ENCODE measurements around the gene SSR3.

DNA sequence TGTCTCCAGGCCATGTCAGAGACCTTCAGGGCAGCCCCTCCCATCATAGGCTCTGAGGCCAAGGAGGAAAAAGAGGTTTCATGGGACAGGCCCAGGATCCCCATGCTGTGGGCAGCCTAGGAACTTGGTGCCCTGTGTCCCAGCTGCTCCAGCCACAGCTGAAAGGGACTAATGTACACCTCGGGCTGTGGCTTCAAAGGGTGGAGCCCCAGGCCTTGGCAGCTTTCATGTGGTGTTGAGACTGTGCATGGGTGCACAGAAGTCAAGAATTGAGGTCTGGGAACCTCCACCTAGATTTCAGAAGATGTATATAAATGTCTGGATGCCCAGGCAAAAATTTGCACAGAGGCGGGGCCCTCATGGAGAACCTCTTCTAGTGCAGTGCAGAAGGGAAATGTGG, 6.6 kb upstream of the SSR3 start:
- TF ChIP-seq, protein P1, sequence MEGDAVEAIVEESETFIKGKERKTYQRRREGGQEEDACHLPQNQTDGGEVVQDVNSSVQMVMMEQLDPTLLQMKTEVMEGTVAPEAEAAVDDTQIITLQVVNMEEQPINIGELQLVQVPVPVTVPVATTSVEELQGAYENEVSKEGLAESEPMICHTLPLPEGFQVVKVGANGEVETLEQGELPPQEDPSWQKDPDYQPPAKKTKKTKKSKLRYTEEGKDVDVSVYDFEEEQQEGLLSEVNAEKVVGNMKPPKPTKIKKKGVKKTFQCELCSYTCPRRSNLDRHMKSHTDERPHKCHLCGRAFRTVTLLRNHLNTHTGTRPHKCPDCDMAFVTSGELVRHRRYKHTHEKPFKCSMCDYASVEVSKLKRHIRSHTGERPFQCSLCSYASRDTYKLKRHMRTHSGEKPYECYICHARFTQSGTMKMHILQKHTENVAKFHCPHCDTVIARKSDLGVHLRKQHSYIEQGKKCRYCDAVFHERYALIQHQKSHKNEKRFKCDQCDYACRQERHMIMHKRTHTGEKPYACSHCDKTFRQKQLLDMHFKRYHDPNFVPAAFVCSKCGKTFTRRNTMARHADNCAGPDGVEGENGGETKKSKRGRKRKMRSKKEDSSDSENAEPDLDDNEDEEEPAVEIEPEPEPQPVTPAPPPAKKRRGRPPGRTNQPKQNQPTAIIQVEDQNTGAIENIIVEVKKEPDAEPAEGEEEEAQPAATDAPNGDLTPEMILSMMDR (conservative IDR thresholded peaks at IDR 0.05; ENCODE audit: low read length), result no peak
- TF ChIP-seq EZH2phosphoT487 (IDR thresholded peaks at IDR 0.05; ENCODE audit: borderline replicate concordance), result no peak
